ENCODE data around the gene ARID2.

The ARID2 gene

DNA sequence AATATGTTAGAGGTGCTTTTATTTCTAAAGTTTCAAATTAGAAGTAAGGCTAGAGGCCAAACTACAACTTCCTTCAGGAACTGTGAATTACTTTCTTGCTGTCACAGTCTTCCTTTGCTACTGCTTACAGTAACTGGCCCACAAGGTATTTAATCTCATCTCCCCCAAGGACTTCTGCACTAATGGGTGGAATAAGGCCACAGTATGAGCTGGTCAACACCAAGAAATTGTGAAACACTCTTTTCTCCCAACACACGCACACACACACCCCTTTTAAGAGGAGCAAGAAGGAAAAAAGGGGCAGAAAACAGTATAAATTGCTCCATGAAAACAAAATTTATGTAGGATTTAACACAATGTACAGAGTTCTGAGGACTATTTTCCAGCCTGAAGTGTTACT lies 215.3 kb downstream of the ARID2 start:
- Histone ChIP-seq H3K79me2 (ENCODE audit: insufficient read depth, low read length) (no peaks in the 10 kb centered on the region), H4K20me1 (ENCODE audit: low read depth, low read length) (no peaks in the 10 kb centered on the region), H3K36me3 (ENCODE audit: low read length) (peaks cover 37% of the 10 kb centered on the region; the same call in 1 of the 2 replicates), H3K27me3 (ENCODE audit: low read length) (no peaks in the 10 kb centered on the region), H3K9me2 (replicated peaks; ENCODE audit: insufficient read depth, low read length) (no peaks in the 10 kb centered on the region), H3F3A (ENCODE audit: insufficient read depth) (no peaks in the 10 kb centered on the region), H3K27ac (ENCODE audit: low read depth, low read length) (no peak overlapping the region), H2AFZ (ENCODE audit: low read depth, low read length, severe bottlenecking) (no peak overlapping the region), H3K9me3 (ENCODE audit: insufficient read depth, low read length) (no peaks in the 10 kb centered on the region), H3K9ac (ENCODE audit: low read length) (no peak overlapping the region), H3K4me2 (ENCODE audit: low read depth, low read length, poor library complexity, severe bottlenecking) (no peak overlapping the region), H3K4me3 (ENCODE audit: insufficient read depth, low read length, poor library complexity, severe bottlenecking) (no peak overlapping the region)
- TF ChIP-seq, protein P1, sequence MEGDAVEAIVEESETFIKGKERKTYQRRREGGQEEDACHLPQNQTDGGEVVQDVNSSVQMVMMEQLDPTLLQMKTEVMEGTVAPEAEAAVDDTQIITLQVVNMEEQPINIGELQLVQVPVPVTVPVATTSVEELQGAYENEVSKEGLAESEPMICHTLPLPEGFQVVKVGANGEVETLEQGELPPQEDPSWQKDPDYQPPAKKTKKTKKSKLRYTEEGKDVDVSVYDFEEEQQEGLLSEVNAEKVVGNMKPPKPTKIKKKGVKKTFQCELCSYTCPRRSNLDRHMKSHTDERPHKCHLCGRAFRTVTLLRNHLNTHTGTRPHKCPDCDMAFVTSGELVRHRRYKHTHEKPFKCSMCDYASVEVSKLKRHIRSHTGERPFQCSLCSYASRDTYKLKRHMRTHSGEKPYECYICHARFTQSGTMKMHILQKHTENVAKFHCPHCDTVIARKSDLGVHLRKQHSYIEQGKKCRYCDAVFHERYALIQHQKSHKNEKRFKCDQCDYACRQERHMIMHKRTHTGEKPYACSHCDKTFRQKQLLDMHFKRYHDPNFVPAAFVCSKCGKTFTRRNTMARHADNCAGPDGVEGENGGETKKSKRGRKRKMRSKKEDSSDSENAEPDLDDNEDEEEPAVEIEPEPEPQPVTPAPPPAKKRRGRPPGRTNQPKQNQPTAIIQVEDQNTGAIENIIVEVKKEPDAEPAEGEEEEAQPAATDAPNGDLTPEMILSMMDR (IDR thresholded peaks at IDR 0.05; ENCODE audit: insufficient read depth, low read length, poor library complexity, severe bottlenecking): no peak
- TF ChIP-seq EZH2phosphoT487 (conservative IDR thresholded peaks at IDR 0.05; ENCODE audit: low read length): no peak

DNA sequence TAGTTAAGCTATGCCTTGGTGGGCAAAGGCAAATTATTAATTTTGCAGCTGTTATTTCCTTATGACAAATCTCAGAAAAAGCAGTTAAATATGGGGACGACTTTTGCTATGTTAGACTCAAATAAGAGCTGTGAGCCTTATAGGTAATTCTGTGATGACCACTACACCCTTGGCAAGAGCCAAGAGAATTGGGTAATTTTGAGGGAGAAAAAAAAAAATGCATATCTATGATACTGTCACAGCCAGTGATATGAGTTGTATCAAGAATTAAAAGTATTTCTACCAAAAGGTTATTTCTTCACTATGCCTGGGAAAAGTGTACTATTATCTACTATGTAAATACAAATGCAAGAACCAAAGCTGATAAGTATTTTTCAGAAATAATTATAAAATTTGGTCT lies 216.9 kb downstream of the ARID2 start:
- H3K79me2 ChIP-seq (ENCODE audit: insufficient read depth, low read length): no peaks in the 10 kb centered on the region
- H3K9me3 ChIP-seq (ENCODE audit: insufficient read depth, low read length): no peaks in the 10 kb centered on the region
- no peaks in the 10 kb centered on the region for H3K9me2 ChIP-seq (replicated peaks; ENCODE audit: insufficient read depth, low read length)
- H3K27me3 ChIP-seq (ENCODE audit: low read length): no peaks in the 10 kb centered on the region
- no peak overlapping the region for H2AFZ ChIP-seq (ENCODE audit: low read depth, low read length, severe bottlenecking)
- H3K36me3 ChIP-seq (ENCODE audit: low read length): peaks cover 34% of the 10 kb centered on the region; the same call in 1 of the 2 replicates
- no peaks in the 10 kb centered on the region for H3F3A ChIP-seq (ENCODE audit: insufficient read depth)
- H3K27ac ChIP-seq (ENCODE audit: low read depth, low read length): no peak overlapping the region
- no peak overlapping the region for H3K9ac ChIP-seq (ENCODE audit: low read length)
- H3K4me2 ChIP-seq (ENCODE audit: low read depth, low read length, poor library complexity, severe bottlenecking): no peak overlapping the region
- no peaks in the 10 kb centered on the region for H4K20me1 ChIP-seq (ENCODE audit: low read depth, low read length)
- TF ChIP-seq EZH2phosphoT487 (conservative IDR thresholded peaks at IDR 0.05; ENCODE audit: low read length): no peak
- TF ChIP-seq, protein P1 (IDR thresholded peaks at IDR 0.05; ENCODE audit: insufficient read depth, low read length, poor library complexity, severe bottlenecking): no peak
- H3K4me3 ChIP-seq (ENCODE audit: insufficient read depth, low read length, poor library complexity, severe bottlenecking): no peak overlapping the region

DNA sequence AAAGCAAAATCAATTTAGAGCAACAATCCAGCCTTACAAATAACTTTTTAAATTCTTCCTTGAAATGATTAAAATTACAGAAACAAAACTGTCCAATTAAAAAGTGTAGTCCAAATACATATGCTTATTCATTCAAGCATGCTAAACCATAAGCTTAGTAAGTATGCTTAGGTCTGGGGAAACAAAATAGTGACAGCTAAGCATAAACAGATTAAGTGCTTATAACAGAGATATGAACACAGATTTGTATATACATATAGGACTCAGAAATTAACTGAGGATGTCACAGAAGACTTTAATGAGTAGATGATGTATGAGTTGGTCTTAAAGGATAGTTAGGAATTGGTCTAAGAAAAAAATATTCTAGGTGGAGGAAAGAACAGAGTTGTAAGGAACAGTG lies 219.0 kb downstream of the ARID2 start:
- no peaks in the 10 kb centered on the region for H3K9me3 ChIP-seq (ENCODE audit: insufficient read depth, low read length)
- no peak overlapping the region for H3K27ac ChIP-seq (ENCODE audit: low read depth, low read length)
- no peak overlapping the region for H2AFZ ChIP-seq (ENCODE audit: low read depth, low read length, severe bottlenecking)
- no peaks in the 10 kb centered on the region for H3K27me3 ChIP-seq (ENCODE audit: low read length)
- no peaks in the 10 kb centered on the region for H3F3A ChIP-seq (ENCODE audit: insufficient read depth)
- H3K4me3 ChIP-seq (ENCODE audit: insufficient read depth, low read length, poor library complexity, severe bottlenecking): no peak overlapping the region
- no peak overlapping the region for H3K9ac ChIP-seq (ENCODE audit: low read length)
- H3K36me3 ChIP-seq (ENCODE audit: low read length): peaks cover 37% of the 10 kb centered on the region; the same call in 1 of the 2 replicates
- H3K79me2 ChIP-seq (ENCODE audit: insufficient read depth, low read length): no peaks in the 10 kb centered on the region
- H3K9me2 ChIP-seq (replicated peaks; ENCODE audit: insufficient read depth, low read length): no peaks in the 10 kb centered on the region
- TF ChIP-seq, protein P1 (IDR thresholded peaks at IDR 0.05; ENCODE audit: insufficient read depth, low read length, poor library complexity, severe bottlenecking): no peak
- TF ChIP-seq EZH2phosphoT487 (conservative IDR thresholded peaks at IDR 0.05; ENCODE audit: low read length): no peak
- no peak overlapping the region for H3K4me2 ChIP-seq (ENCODE audit: low read depth, low read length, poor library complexity, severe bottlenecking)
- H4K20me1 ChIP-seq (ENCODE audit: low read depth, low read length): no peaks in the 10 kb centered on the region

All from SU-DHL-6 (cell line).